Progenitor cell of endocrine pancreas (in vitro differentiated cells): Measurements from ENCODE around the gene PGS1. TPM values are rescaled to one million over a fixed set of nuclear protein-coding genes. Genes with fewer than 3 reads are reported as not detected.

ENCODE experiments used
- DNase-seq: peaks from one replicate; pipeline ENCODE4 v3.0.0; 2021; ENCODE audit warnings: low spot score; ENCODE audit not compliant: unreplicated experiment
- H3K27ac Mint-ChIP-seq: 2 replicates; pipeline ENCODE4 v1.8.0; 2021; ENCODE audit warnings: mild to moderate bottlenecking, moderate library complexity, mixed read lengths
- H3K27me3 Mint-ChIP-seq: 2 replicates; pipeline ENCODE4 v1.8.0; 2021; ENCODE audit warnings: mixed read lengths
- H3K36me3 Mint-ChIP-seq: 2 replicates; pipeline ENCODE4 v1.8.0; 2022; ENCODE audit warnings: mixed read lengths; ENCODE audit not compliant: insufficient read depth
- H3K4me1 Mint-ChIP-seq: 2 replicates; pipeline ENCODE4 v1.8.0; 2021; ENCODE audit warnings: low read depth, mixed read lengths
- H3K4me3 Mint-ChIP-seq: 2 replicates; pipeline ENCODE4 v1.8.0; 2021; ENCODE audit warnings: low read depth, mild to moderate bottlenecking, moderate library complexity, mixed read lengths
- H3K9me3 Mint-ChIP-seq: 2 replicates; pipeline ENCODE4 v1.8.0; 2021; ENCODE audit warnings: low read depth, mixed read lengths
- total RNA-seq: library from RNA; stranded (reverse); gene quantifications from 2 replicates; pipeline ENCODE4 v1.2.1, GENCODE V29; 2021
- TF ChIP-seq, protein P1 (sequence below): fragments of 200-600 bp; sonication (generic); IDR thresholded peaks from one replicate; pipeline ENCODE4 v1.5.0; 2021; ENCODE audit warnings: antibody characterized with exemption, mild to moderate bottlenecking; ENCODE audit not compliant: unreplicated experiment

Gene PGS1
- total RNA-seq, 1 donor from 2014 or later = 66.1 TPM

DNA sequence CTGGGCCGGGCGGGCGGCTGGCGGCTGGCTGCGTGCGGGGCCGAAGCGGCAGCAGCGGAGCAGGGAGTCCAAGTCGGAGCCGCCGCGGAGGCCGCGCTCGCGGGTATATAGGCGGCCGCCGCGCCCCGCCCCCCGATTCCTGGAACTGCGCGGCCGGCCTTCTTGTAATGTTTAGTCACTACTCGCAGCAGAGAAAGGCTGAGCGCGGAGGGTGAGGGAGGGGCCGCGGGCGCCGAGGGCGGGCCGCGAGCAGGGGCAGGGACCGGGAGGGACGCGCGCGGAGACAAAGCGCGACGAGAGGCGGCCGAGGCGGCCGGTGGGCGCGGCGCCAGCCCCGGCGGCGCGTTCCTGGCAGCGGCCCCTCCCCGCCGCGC is 18.5 kb upstream of the PGS1 start, which contains the start of gene SOCS3:
Gene SOCS3, minus strand, starts transcription at position 81 of the 374 bp plus-strand sequence. CDS start 982 bp downstream, outside the sequence.
- H3K4me3 Mint-ChIP-seq = peak within 1 kb of the TSS; percentile 79
- TF ChIP-seq, protein P1, sequence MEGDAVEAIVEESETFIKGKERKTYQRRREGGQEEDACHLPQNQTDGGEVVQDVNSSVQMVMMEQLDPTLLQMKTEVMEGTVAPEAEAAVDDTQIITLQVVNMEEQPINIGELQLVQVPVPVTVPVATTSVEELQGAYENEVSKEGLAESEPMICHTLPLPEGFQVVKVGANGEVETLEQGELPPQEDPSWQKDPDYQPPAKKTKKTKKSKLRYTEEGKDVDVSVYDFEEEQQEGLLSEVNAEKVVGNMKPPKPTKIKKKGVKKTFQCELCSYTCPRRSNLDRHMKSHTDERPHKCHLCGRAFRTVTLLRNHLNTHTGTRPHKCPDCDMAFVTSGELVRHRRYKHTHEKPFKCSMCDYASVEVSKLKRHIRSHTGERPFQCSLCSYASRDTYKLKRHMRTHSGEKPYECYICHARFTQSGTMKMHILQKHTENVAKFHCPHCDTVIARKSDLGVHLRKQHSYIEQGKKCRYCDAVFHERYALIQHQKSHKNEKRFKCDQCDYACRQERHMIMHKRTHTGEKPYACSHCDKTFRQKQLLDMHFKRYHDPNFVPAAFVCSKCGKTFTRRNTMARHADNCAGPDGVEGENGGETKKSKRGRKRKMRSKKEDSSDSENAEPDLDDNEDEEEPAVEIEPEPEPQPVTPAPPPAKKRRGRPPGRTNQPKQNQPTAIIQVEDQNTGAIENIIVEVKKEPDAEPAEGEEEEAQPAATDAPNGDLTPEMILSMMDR = no peak
- peak within 1 kb of the TSS; percentile 93 for H3K27ac Mint-ChIP-seq
- H3K36me3 Mint-ChIP-seq = peaks cover 4% of the 10 kb centered on the region
- DNase-seq = peak; percentile 83
- H3K27me3 Mint-ChIP-seq = peaks cover 34% of the 10 kb centered on the region
- no peaks in the 10 kb centered on the region for H3K9me3 Mint-ChIP-seq
- peaks cover 21% of the 10 kb centered on the region for H3K4me1 Mint-ChIP-seq

GRCh38 chr17:78360371-78361224 is 17.9 kb upstream of the PGS1 start:
- TF ChIP-seq, protein P1 = peak; percentile 94
- peak overlapping the region; percentile 73 for H3K4me3 Mint-ChIP-seq
- peak; percentile 97 for DNase-seq
- peaks cover 4% of the 10 kb centered on the region for H3K36me3 Mint-ChIP-seq
- peak overlapping the region; percentile 93 for H3K27ac Mint-ChIP-seq
- H3K27me3 Mint-ChIP-seq = peaks cover 28% of the 10 kb centered on the region
- peaks cover 25% of the 10 kb centered on the region for H3K4me1 Mint-ChIP-seq
- H3K9me3 Mint-ChIP-seq = no peaks in the 10 kb centered on the region

- DNase-seq = no peak
- Mint-ChIP-seq H3K27me3 (peaks cover 23% of the 10 kb centered on the region), H3K36me3 (peaks cover 3% of the 10 kb centered on the region), H3K4me1 (peaks cover 28% of the 10 kb centered on the region), H3K4me3 (peak overlapping the region; percentile 73), H3K9me3 (no peaks in the 10 kb centered on the region), H3K27ac (peak overlapping the region; percentile 93)
- TF ChIP-seq, protein P1 = no peak
Measured at GRCh38 chr17:78361225-78361701, 17.2 kb upstream of the PGS1 start.

DNA sequence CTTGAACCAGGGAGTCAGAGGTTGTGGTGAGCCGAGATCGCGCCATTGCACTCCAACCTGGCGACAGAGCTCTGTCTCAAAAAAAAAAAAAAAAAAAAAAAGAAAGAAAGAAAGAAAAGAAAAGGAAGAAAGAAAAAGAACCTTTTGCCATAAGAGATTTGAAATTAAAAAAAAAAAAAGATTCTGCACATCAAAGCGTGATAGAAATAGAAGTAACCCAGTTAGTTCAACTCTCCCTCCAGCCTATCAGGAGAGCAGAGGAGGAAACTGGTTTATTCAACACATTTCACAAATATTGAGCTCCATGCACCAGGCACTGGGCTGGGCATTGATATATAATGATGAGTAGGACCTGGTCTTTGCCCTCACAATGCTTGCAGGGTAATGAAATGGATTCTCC is 16.2 kb upstream of the PGS1 start:
- H3K4me3 Mint-ChIP-seq = no peak overlapping the region
- peaks cover 19% of the 10 kb centered on the region for H3K27me3 Mint-ChIP-seq
- no peaks in the 10 kb centered on the region for H3K9me3 Mint-ChIP-seq
- peaks cover 31% of the 10 kb centered on the region for H3K4me1 Mint-ChIP-seq
- H3K36me3 Mint-ChIP-seq = peaks cover 1% of the 10 kb centered on the region
- H3K27ac Mint-ChIP-seq = no peak overlapping the region
- DNase-seq = no peak
- TF ChIP-seq, protein P1 = no peak

- H3K36me3 Mint-ChIP-seq = peaks cover 1% of the 10 kb centered on the region
- H3K27me3 Mint-ChIP-seq = peaks cover 14% of the 10 kb centered on the region
- TF ChIP-seq, protein P1 = no peak
- peaks cover 31% of the 10 kb centered on the region for H3K4me1 Mint-ChIP-seq
- H3K4me3 Mint-ChIP-seq = no peak overlapping the region
- H3K9me3 Mint-ChIP-seq = no peaks in the 10 kb centered on the region
- DNase-seq = no peak
- no peak overlapping the region for H3K27ac Mint-ChIP-seq
Measured at GRCh38 chr17:78362671-78363070, 15.8 kb upstream of the PGS1 start.
